Gastroesophageal sphincter (tissue), 4 donors: Measurements from ENCODE around the gene EHMT2. TPM values are rescaled to one million over a fixed set of nuclear protein-coding genes. Genes with fewer than 3 reads are reported as not detected.

Experiments used
- ATAC-seq: fragments of 150-250 bp; one replicate; pipeline ENCODE4 v1.9.1; 2016; ENCODE audit warnings: mild to moderate bottlenecking, moderate library complexity
- H3K27ac ChIP-seq, 4 donors: fragments of 200-600 bp; sonication (generic) in 3 of 4; 1 replicate in 3 of 4; 2 replicates in 1 of 4; pipeline ENCODE4 v1.5.1; 2016 to 2019
- H3K27me3 ChIP-seq: fragments of 200-600 bp; sonication (generic); one replicate; pipeline ENCODE4 v1.5.1; 2019
- H3K36me3 ChIP-seq, 2 donors: fragments of 200-600 bp; sonication (generic); one replicate each; pipeline ENCODE4 v1.5.1; 2019; ENCODE audit warnings: control low read depth in 1 of 2
- H3K4me1 ChIP-seq, 3 donors: fragments of 200-600 bp; sonication (generic); 1 replicate in 2 of 3; 2 replicates in 1 of 3; pipeline ENCODE4 v1.5.1; 2016 to 2019; ENCODE audit warnings: control low read depth in 2 of 3
- H3K4me3 ChIP-seq, 2 donors: fragments of 200-600 bp; sonication (generic); one replicate each; pipeline ENCODE4 v1.5.1; 2019; ENCODE audit warnings: mild to moderate bottlenecking in 1 of 2, moderate library complexity in 1 of 2
- H3K9me3 ChIP-seq, 3 donors: fragments of 200-600 bp; sonication (generic); one replicate each; pipeline ENCODE4 v1.5.1; 2017 to 2019; ENCODE audit warnings: control low read depth in 2 of 3
- CTCF ChIP-seq, 4 experiments: fragments of 200-600 bp in 2 of 4; fragments of 450-650 bp in 2 of 4; sonication (generic) in 1 of 4; IDR thresholded peaks; one replicate each; pipeline ENCODE4 v1.5.1; 2017 to 2019; ENCODE audit warnings: antibody characterized with exemption in 4 of 4, mild to moderate bottlenecking in 2 of 4, moderate library complexity in 2 of 4
- EP300 ChIP-seq: sonication (generic); formaldehyde crosslinking; IDR thresholded peaks from one replicate; pipeline ENCODE4 v1.6.1; 2017; ENCODE audit warnings: antibody characterized with exemption, mild to moderate bottlenecking
- POLR2A ChIP-seq, 2 donors: fragments of 450-650 bp; IDR thresholded peaks; one replicate each; pipeline ENCODE4 v1.6.1; 2017; ENCODE audit warnings: antibody characterized with exemption in 2 of 2, mild to moderate bottlenecking in 2 of 2, moderate library complexity in 1 of 2
- POLR2AphosphoS5 ChIP-seq: sonication (generic); formaldehyde crosslinking; IDR thresholded peaks from one replicate; pipeline ENCODE4 v1.6.1; 2017; ENCODE audit warnings: antibody characterized with exemption
- WGBS, 2 donors: methylation state at CpG; one replicate each; pipeline ENCODE4 v1.1.5; 2018; ENCODE audit warnings: low coverage in 1 of 2; 5-methylcytosine and 5-hydroxymethylcytosine counted together
- total RNA-seq, 4 donors: library from RNA; depleted of rRNA; stranded (reverse); fragments of >200 nt; gene quantifications; one replicate each; pipeline ENCODE4 v1.1.0, GENCODE V29; 2016

The EHMT2 gene
- total RNA-seq, 4 donors from 2014 or later: 29.5 to 43.4 (median 35.5) TPM

GRCh38 chr6:31886541-31886991, 10.9 kb downstream of the EHMT2 start:
- H3K27ac ChIP-seq: no peak overlapping the region

GRCh38 chr6:31884528-31885035, 12.9 kb downstream of the EHMT2 start:
- Histone ChIP-seq H3K4me3 (no peak overlapping the region), H3K27ac (no peak overlapping the region), H3K36me3 (peaks cover 0 to 100% of the 10 kb centered on the region in 2 donors), H3K9me3 (no peaks in the 10 kb centered on the region), H3K4me1 (no peaks in the 10 kb centered on the region), H3K27me3 (no peaks in the 10 kb centered on the region)
- 80 to 88% methylated on average over 1 to 5 of the region's 22 CpGs for WGBS, 2 donors
- no peak for ATAC-seq
- no peak for TF ChIP-seq CTCF (IDR thresholded peaks at IDR 0.05)
- no peak for TF ChIP-seq POLR2A (IDR thresholded peaks at IDR 0.05)
- TF ChIP-seq EP300: no peak
- no peak for TF ChIP-seq POLR2AphosphoS5

More at GRCh38 chr6:31886541-31886991, 10.9 kb downstream of the EHMT2 start:
- 76% methylated on average over 8 of the region's 18 CpGs; no CpG with 5 or more reads in 1 of the 2 donors for WGBS, 2 donors
- no peak for ATAC-seq
- TF ChIP-seq CTCF (IDR thresholded peaks at IDR 0.05) (no peak), POLR2AphosphoS5 (no peak), POLR2A (IDR thresholded peaks at IDR 0.05) (no peak), EP300 (no peak)
- peaks cover 0 to 100% of the 10 kb centered on the region in 2 donors for H3K36me3 ChIP-seq
- no peaks in the 10 kb centered on the region for H3K27me3 ChIP-seq
- no peaks in the 10 kb centered on the region for H3K9me3 ChIP-seq
- no peaks in the 10 kb centered on the region for H3K4me1 ChIP-seq
- H3K4me3 ChIP-seq: no peak overlapping the region

GRCh38 chr6:31883676-31884075, 13.8 kb downstream of the EHMT2 start:
- TF ChIP-seq EP300 (no peak), POLR2AphosphoS5 (no peak), POLR2A (IDR thresholded peaks at IDR 0.05) (no peak), CTCF (IDR thresholded peaks at IDR 0.05) (no peak)
- WGBS, 2 donors: 75 to 91% methylated on average over 1 to 4 of the region's 12 CpGs
- Histone ChIP-seq H3K4me3 (no peak overlapping the region), H3K9me3 (no peaks in the 10 kb centered on the region), H3K36me3 (peaks cover 0 to 93% of the 10 kb centered on the region in 2 donors), H3K27me3 (no peaks in the 10 kb centered on the region), H3K27ac (no peak overlapping the region), H3K4me1 (no peaks in the 10 kb centered on the region)
- ATAC-seq: no peak

- Histone ChIP-seq H3K4me3 (no peak overlapping the region), H3K27me3 (no peaks in the 10 kb centered on the region), H3K9me3 (no peaks in the 10 kb centered on the region), H3K4me1 (no peaks in the 10 kb centered on the region), H3K36me3 (peaks cover 0 to 80% of the 10 kb centered on the region in 2 donors), H3K27ac (no peak overlapping the region)
- 17 to 81% methylated on average over 1 to 3 of the region's 6 CpGs for WGBS, 2 donors
- no peak for TF ChIP-seq EP300
- TF ChIP-seq CTCF (IDR thresholded peaks at IDR 0.05): no peak
- TF ChIP-seq POLR2AphosphoS5: no peak
- no peak for TF ChIP-seq POLR2A (IDR thresholded peaks at IDR 0.05)
- no peak for ATAC-seq
Measured at GRCh38 chr6:31882344-31882743, 15.2 kb downstream of the EHMT2 start.

GRCh38 chr6:31881136-31881859, 16.2 kb downstream of the EHMT2 start:
- Histone ChIP-seq H3K4me3 (no peak overlapping the region), H3K36me3 (peaks cover 0 to 70% of the 10 kb centered on the region in 2 donors), H3K9me3 (no peaks in the 10 kb centered on the region), H3K4me1 (no peaks in the 10 kb centered on the region), H3K27me3 (no peaks in the 10 kb centered on the region), H3K27ac (no peak overlapping the region)
- no peak for ATAC-seq
- no peak for TF ChIP-seq CTCF (IDR thresholded peaks at IDR 0.05)
- no peak for TF ChIP-seq POLR2AphosphoS5
- TF ChIP-seq EP300: no peak
- no peak for TF ChIP-seq POLR2A (IDR thresholded peaks at IDR 0.05)
- WGBS, 2 donors: 64 to 67% methylated on average over 8 to 9 of the region's 9 CpGs
